Measurements from ENCODE around the gene ALDH2. TPM values are rescaled to one million over a fixed set of nuclear protein-coding genes. Genes with fewer than 3 reads are reported as not detected.

Gene ALDH2
- total and polyA plus RNA-seq, 2 of the 8 experiments (the other 6 are each of a cell fraction or from before 2014, with no cell fraction given), result 25.4 to 43.8 TPM

DNA sequence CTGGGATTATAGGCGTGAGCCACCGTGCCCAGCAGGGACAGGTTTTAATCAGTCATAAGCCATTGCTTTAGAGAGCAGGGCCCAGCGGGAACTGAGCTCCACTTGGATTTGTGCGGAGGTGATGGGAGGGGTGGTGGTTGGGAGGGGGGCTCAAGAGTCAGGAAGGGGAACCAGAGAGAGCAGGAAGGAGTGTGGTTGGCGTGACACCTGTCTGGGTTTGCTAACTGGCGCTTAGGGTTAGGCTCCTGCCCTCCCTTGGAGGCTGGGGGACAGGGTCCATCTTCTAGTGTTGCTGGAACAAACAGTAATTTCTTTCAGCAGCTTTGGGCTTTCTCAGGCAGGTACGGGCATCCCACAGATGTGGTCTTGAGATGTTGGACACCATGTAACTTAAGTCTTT is 7.5 kb upstream of the ALDH2 start:
- CTCF ChIA-PET (ENCODE audit: partially characterized antibody), result interaction anchor here (1.1 to 3.4 kb wide), 5 partner anchors 8 to 54 kb away, joined by 3 to 18 read pairs (median 7); no protein-coding TSS in a partner anchor
- WGBS, 2 experiments (ENCODE audit: extremely low coverage in 1 of 2, insufficient coverage in 1 of 2, insufficient read length in 1 of 2, insufficient replicate concordance in 2 of 2, low coverage in 1 of 2, low lambda C conversion rate in 2 of 2, missing lambda C conversion rate in 1 of 2), result 90% methylated on average over 6 of the region's 7 CpGs; no CpG with 5 or more reads in 1 of the 2 experiments
- no peak overlapping the region for H4K91ac ChIP-seq (replicated peaks; ENCODE audit: insufficient read length, low read length)

More for the DNA sequence above, 7.5 kb upstream of the ALDH2 start:
- Histone ChIP-seq H3K4ac (replicated peaks; ENCODE audit: insufficient read length, low read depth, low read length) (no peak overlapping the region), H2AFZ (ENCODE audit: low read length) (no peak overlapping the region), H3K4me3 (ENCODE audit: extremely low read depth in 1 of 4, insufficient read depth in 2 of 4, low read depth in 3 of 4, low read length in 4 of 4) (no peak overlapping the region), H3K4me2 (ENCODE audit: insufficient read depth in 1 of 2, low read depth in 2 of 2, low read length in 2 of 2) (no peak overlapping the region), H3K79me2 (ENCODE audit: control insufficient read depth in 1 of 2, insufficient read depth in 2 of 2, low read length in 2 of 2) (no peaks in the 10 kb centered on the region), H3K4me1 (replicated peaks in 1 of 4; ENCODE audit: control insufficient read depth in 3 of 4, insufficient read depth in 4 of 4, low read length in 3 of 4) (peaks cover 0 to 11% (median 8%) of the 10 kb centered on the region in 4 experiments; a peak in 2 of 7 replicates), H4K20me1 (replicated peaks in 1 of 2; ENCODE audit: control insufficient read depth in 1 of 2, insufficient read depth in 2 of 2, low read length in 2 of 2) (peaks cover 0 to 4% of the 10 kb centered on the region in 2 experiments), H3K9ac (replicated peaks in 1 of 4; ENCODE audit: extremely low read depth in 1 of 4, low read depth in 3 of 4, low read length in 3 of 4) (no peak overlapping the region), H2BK15ac (ENCODE audit: low read length) (no peak overlapping the region), H2BK12ac (ENCODE audit: low read depth, low read length) (no peak overlapping the region), H2BK120ac (replicated peaks; ENCODE audit: low read depth, low read length) (no peak overlapping the region), H3K18ac (ENCODE audit: extremely low read depth, low read length) (no peak overlapping the region), H3K23ac (ENCODE audit: insufficient read length) (no peak overlapping the region), H2AK5ac (ENCODE audit: low read depth, low read length) (no peak overlapping the region), H2BK20ac (ENCODE audit: low read length) (no peak overlapping the region), H3K36me3 (ENCODE audit: control insufficient read depth in 2 of 4, insufficient read depth in 4 of 4, low read length in 3 of 4) (no peaks in the 10 kb centered on the region), H3K27ac (ENCODE audit: low read depth, low read length) (no peak overlapping the region), H3K56ac (replicated peaks; ENCODE audit: insufficient read length, low read depth, low read length) (no peak overlapping the region), H3K27me3 (replicated peaks in 1 of 4; ENCODE audit: control insufficient read depth in 3 of 4, extremely low read depth in 1 of 4, insufficient read depth in 3 of 4, low read length in 3 of 4) (no peaks in the 10 kb centered on the region), H3K14ac (ENCODE audit: insufficient read length) (no peak overlapping the region), H3K9me3 (ENCODE audit: insufficient read depth in 2 of 2, low read depth in 1 of 2, low read length in 1 of 2) (no peaks in the 10 kb centered on the region), H3K23me2 (ENCODE audit: low read depth, low read length) (no peaks in the 10 kb centered on the region), H4K5ac (ENCODE audit: insufficient read length, low read depth, low read length) (no peak overlapping the region), H2BK5ac (ENCODE audit: low read depth, low read length) (no peak overlapping the region), H3K79me1 (ENCODE audit: low read depth, low read length) (no peaks in the 10 kb centered on the region), H4K8ac (ENCODE audit: extremely low read depth, insufficient read depth, low read length) (no peak overlapping the region)
- no peak for TF ChIP-seq RFX5 (IDR thresholded peaks at IDR 0.05; ENCODE audit: borderline replicate concordance, low read depth, low read length)
- no peak for TF ChIP-seq SIRT6 (IDR thresholded peaks at IDR 0.05; ENCODE audit: low read length)
- no peak for TF ChIP-seq PHF8 (conservative IDR thresholded peaks at IDR 0.05; ENCODE audit: low read depth, low read length)
- TF ChIP-seq KDM1A (IDR thresholded peaks at IDR 0.05; ENCODE audit: borderline replicate concordance, low read length), result no peak
- TF ChIP-seq JUND (IDR thresholded peaks at IDR 0.05; ENCODE audit: low read length), result no peak
- no peak for TF ChIP-seq TBP (IDR thresholded peaks at IDR 0.05; ENCODE audit: low read depth, low read length)
- no peak for TF ChIP-seq NRF1 (IDR thresholded peaks at IDR 0.05; ENCODE audit: low read depth, low read length)
- TF ChIP-seq RNF2 (IDR thresholded peaks at IDR 0.05; ENCODE audit: borderline replicate concordance, low read depth, low read length, missing control alignments, poor library complexity, severe bottlenecking), result no peak
- no peak for TF ChIP-seq SP1 (IDR thresholded peaks at IDR 0.05; ENCODE audit: low read depth, low read length)
- TF ChIP-seq POLR2AphosphoS5 (IDR thresholded peaks at IDR 0.05; ENCODE audit: low read depth, low read length), result no peak
- no peak for TF ChIP-seq SP2 (IDR thresholded peaks at IDR 0.05; ENCODE audit: low read length)
- TF ChIP-seq TEAD4 (IDR thresholded peaks at IDR 0.05; ENCODE audit: low read depth, low read length), result no peak
- POLR2A ChIA-PET (ENCODE audit: partially characterized antibody), result interaction anchor here (0.6 to 4.5 kb wide), 4 partner anchors 8 to 120 kb away, joined by 3 to 18 read pairs (median 10); partner anchors contain the start of gene ALDH2
- FAIRE-seq (no peak), DNase-seq (ENCODE audit: low read depth in 1 of 2, low spot score in 2 of 2) (no peak)
